ENCODE measurements around the gene SSX2IP. TPM values are rescaled to one million over a fixed set of nuclear protein-coding genes. Genes with fewer than 3 reads are reported as not detected.

Gene SSX2IP
- total RNA-seq, 1 experiment from 2014 or later = 28.0 TPM

DNA sequence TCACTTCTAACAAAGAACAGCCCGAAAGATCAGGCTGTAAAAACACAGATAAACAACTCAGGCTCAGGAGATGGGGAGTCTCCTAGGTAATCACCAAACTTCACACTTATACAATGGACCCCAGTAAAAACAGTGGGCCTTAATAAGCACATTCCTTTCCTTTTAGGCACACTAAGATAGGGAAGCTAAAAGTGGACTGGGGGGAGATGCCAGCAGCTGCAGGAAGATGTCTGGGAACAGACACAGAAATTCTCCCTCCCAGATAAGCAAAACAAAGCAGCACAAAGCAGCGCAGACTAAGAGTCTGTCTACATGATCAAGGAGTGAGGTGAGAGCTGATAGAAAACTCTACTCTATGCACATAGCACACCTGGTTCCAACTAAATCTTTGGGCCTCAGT, 87.0 kb downstream of the SSX2IP start:
- H4K20me1 ChIP-seq (ENCODE audit: low read length) = no peaks in the 10 kb centered on the region
- TF ChIP-seq EZH2phosphoT487 (IDR thresholded peaks at IDR 0.05; ENCODE audit: borderline replicate concordance, low read length) (no peak), EZH2 (IDR thresholded peaks at IDR 0.05; ENCODE audit: low read length, unreplicated experiment) (no peak)
- TF ChIP-seq, protein P1, sequence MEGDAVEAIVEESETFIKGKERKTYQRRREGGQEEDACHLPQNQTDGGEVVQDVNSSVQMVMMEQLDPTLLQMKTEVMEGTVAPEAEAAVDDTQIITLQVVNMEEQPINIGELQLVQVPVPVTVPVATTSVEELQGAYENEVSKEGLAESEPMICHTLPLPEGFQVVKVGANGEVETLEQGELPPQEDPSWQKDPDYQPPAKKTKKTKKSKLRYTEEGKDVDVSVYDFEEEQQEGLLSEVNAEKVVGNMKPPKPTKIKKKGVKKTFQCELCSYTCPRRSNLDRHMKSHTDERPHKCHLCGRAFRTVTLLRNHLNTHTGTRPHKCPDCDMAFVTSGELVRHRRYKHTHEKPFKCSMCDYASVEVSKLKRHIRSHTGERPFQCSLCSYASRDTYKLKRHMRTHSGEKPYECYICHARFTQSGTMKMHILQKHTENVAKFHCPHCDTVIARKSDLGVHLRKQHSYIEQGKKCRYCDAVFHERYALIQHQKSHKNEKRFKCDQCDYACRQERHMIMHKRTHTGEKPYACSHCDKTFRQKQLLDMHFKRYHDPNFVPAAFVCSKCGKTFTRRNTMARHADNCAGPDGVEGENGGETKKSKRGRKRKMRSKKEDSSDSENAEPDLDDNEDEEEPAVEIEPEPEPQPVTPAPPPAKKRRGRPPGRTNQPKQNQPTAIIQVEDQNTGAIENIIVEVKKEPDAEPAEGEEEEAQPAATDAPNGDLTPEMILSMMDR (conservative IDR thresholded peaks at IDR 0.05; ENCODE audit: low read depth, low read length) = no peak
- peaks cover 37% of the 10 kb centered on the region for H3K4me1 ChIP-seq (ENCODE audit: insufficient read depth, low read length)
- ChIA-PET POLR2A (ENCODE audit: unreplicated experiment) (interaction anchor here (0.6 to 1.4 kb wide), 3 partner anchors 30 to 123 kb away, joined by 3 to 4 read pairs (median 4); partner anchors contain the start of genes GNG5 and SPATA1), CTCF (interaction anchor here (1.1 kb wide), 1 partner anchor 150 kb away, joined by 3 read pairs; no protein-coding TSS in a partner anchor)
- H2AFZ ChIP-seq (ENCODE audit: low read length) = peak overlapping the region; percentile 67; the same call in 1 of the 2 replicates
- no TSS peak for BruUV-seq (replicated peaks)
- no peaks in the 10 kb centered on the region for H3K36me3 ChIP-seq (ENCODE audit: low read depth, low read length)
- H3K9me2 ChIP-seq (replicated peaks; ENCODE audit: low read length) = no peaks in the 10 kb centered on the region
- ATAC-seq = peak; percentile 9
- H3F3A ChIP-seq (ENCODE audit: low read length, unreplicated experiment) = peaks cover 15% of the 10 kb centered on the region
- peak overlapping the region; percentile 80 for H3K9ac ChIP-seq (ENCODE audit: low read length)
- no peaks in the 10 kb centered on the region for H3K79me2 ChIP-seq (ENCODE audit: low read length)
- intact Hi-C loops (cut with micrococcal nuclease) = no loop called here
- H3K4me2 ChIP-seq (ENCODE audit: low read length) = peak overlapping the region; percentile 87
- no peaks in the 10 kb centered on the region for H3K9me3 ChIP-seq (ENCODE audit: low read length)
- H3K27ac ChIP-seq (ENCODE audit: low read length) = peak overlapping the region; percentile 92
- no peaks in the 10 kb centered on the region for H3K27me3 ChIP-seq (ENCODE audit: low read length)
- peak; percentile 29 for DNase-seq
- H3K4me3 ChIP-seq (ENCODE audit: low read length) = peak overlapping the region; percentile 63

DNA sequence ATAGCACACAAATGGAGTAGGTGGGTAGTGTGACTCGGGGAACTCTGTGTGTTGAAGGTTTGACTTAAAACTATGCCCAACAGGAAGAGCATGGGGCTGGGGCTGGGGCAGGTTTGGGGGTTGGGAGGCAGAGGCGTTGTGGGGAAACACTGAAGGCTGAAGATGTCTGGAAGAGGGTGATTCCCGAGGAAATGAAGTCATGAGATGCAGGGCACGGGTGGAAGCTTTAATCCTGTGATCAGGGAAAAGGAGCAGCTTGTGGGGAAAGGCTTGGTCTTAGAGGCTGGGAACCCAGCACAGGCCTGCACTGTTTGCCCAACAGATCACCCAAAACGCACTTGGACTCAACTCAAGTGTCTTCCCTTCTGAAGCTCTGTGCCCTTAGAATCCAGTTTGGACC, 89.5 kb downstream of the SSX2IP start:
- no TSS peak for BruUV-seq (replicated peaks)
- H3K4me2 ChIP-seq (ENCODE audit: low read length) = no peak overlapping the region
- peaks cover 15% of the 10 kb centered on the region for H3F3A ChIP-seq (ENCODE audit: low read length, unreplicated experiment)
- no peaks in the 10 kb centered on the region for H3K9me2 ChIP-seq (replicated peaks; ENCODE audit: low read length)
- no peak for DNase-seq
- ATAC-seq = no peak
- TF ChIP-seq EZH2phosphoT487 (IDR thresholded peaks at IDR 0.05; ENCODE audit: borderline replicate concordance, low read length) (no peak), EZH2 (IDR thresholded peaks at IDR 0.05; ENCODE audit: low read length, unreplicated experiment) (no peak)
- TF ChIP-seq, protein P1 (conservative IDR thresholded peaks at IDR 0.05; ENCODE audit: low read depth, low read length) = no peak
- H3K4me1 ChIP-seq (ENCODE audit: insufficient read depth, low read length) = peaks cover 44% of the 10 kb centered on the region
- intact Hi-C loops (cut with micrococcal nuclease) = no loop called here
- no peak overlapping the region for H3K27ac ChIP-seq (ENCODE audit: low read length)
- ChIA-PET CTCF (no interaction called here), POLR2A (ENCODE audit: unreplicated experiment) (no interaction called here)
- no peaks in the 10 kb centered on the region for H4K20me1 ChIP-seq (ENCODE audit: low read length)
- H3K9ac ChIP-seq (ENCODE audit: low read length) = no peak overlapping the region
- no peak overlapping the region for H3K4me3 ChIP-seq (ENCODE audit: low read length)
- H3K27me3 ChIP-seq (ENCODE audit: low read length) = no peaks in the 10 kb centered on the region
- no peaks in the 10 kb centered on the region for H3K9me3 ChIP-seq (ENCODE audit: low read length)
- H3K36me3 ChIP-seq (ENCODE audit: low read depth, low read length) = no peaks in the 10 kb centered on the region
- no peaks in the 10 kb centered on the region for H3K79me2 ChIP-seq (ENCODE audit: low read length)
- no peak overlapping the region for H2AFZ ChIP-seq (ENCODE audit: low read length)
